Ishikawa (cell line): Measurements from ENCODE around the gene E4F1.
A peak's percentile ranks its signal among the peaks of the same experiment; 100 is the strongest.

Experiments used
- CEBPB ChIP-seq: IDR thresholded peaks from 2 replicates; pipeline ENCODE4 v1.6.1; 2012
- CREB1 ChIP-seq: IDR thresholded peaks from 2 replicates; pipeline ENCODE4 v1.6.1; 2012; ENCODE audit warnings: low read depth
- EGR1 ChIP-seq: IDR thresholded peaks from 2 replicates; pipeline ENCODE4 v1.6.1; 2012
- EP300 ChIP-seq: IDR thresholded peaks from 2 replicates; pipeline ENCODE4 v1.6.1; 2012; ENCODE audit warnings: borderline replicate concordance
- FOXM1 ChIP-seq: IDR thresholded peaks from 2 replicates; pipeline ENCODE4 v1.6.1; 2012; ENCODE audit warnings: low read depth, borderline replicate concordance
- NFIC ChIP-seq: IDR thresholded peaks from 2 replicates; pipeline ENCODE4 v1.6.1; 2012
- RAD21 ChIP-seq: IDR thresholded peaks from 2 replicates; pipeline ENCODE4 v1.6.1; 2012; ENCODE audit warnings: low read depth
- TAF1 ChIP-seq: IDR thresholded peaks from 2 replicates; pipeline ENCODE4 v1.6.1; 2012; ENCODE audit warnings: low read depth, mild to moderate bottlenecking
- TCF12 ChIP-seq: IDR thresholded peaks from 2 replicates; pipeline ENCODE4 v1.6.1; 2012; ENCODE audit warnings: low read depth
- TEAD4 ChIP-seq: IDR thresholded peaks from 2 replicates; pipeline ENCODE4 v1.6.1; 2012
- YY1 ChIP-seq: IDR thresholded peaks from 2 replicates; pipeline ENCODE4 v1.6.1; 2012; ENCODE audit warnings: low read depth
- ZBTB7A ChIP-seq: IDR thresholded peaks from 2 replicates; pipeline ENCODE4 v1.6.1; 2012; ENCODE audit warnings: low read depth
- TF ChIP-seq, protein P1 (sequence below): IDR thresholded peaks from 2 replicates; pipeline ENCODE4 v1.6.1; 2012; ENCODE audit warnings: low read depth, mild to moderate bottlenecking
- TF ChIP-seq, protein P2 (sequence below): IDR thresholded peaks from 2 replicates; pipeline ENCODE4 v1.6.1; 2012
- TF ChIP-seq, protein P3 (sequence below): IDR thresholded peaks from 2 replicates; pipeline ENCODE4 v1.6.1; 2012

Gene E4F1

DNA sequence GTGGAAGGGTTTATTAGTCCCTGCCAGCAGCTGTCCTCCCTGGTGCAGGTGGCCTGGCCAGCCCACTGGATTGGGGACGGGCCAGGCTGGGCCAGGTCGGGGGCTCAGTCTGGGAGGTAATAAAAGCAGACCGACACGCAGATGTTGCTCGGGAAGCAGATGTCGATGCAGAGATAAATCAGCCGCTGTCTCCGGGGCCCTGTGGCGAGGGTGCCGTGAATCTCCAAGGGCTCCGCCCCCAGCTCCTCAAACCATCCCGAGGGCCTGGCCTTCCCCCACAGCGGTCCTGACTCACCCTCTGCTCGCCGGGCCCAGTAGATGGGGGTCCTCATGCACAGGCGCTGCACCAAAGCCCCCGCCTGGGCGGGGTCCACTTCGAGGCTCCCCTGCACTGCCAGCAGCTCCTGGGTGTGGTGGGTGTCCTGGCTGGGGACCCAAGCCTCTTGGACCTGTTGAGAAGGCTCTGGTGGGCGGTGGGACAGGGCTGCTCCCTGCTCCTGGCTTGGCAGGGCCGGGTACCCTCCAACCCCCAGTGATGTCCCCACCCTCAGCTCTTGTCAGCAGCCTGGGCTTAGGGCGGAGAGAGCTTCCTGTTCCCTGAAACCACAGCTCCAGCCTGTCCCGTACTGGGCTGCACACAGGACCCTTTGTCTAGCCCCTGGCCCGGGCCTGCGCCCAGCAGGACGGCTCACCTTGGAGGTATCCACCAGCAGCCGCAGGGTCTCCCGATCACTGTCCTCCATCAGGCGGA lies 14.0 kb upstream of the E4F1 start:
- TF ChIP-seq ZBTB7A (no peak), RAD21 (no peak), EP300 (no peak), TEAD4 (no peak), CREB1 (no peak), TCF12 (no peak)
- TF ChIP-seq, protein P1, sequence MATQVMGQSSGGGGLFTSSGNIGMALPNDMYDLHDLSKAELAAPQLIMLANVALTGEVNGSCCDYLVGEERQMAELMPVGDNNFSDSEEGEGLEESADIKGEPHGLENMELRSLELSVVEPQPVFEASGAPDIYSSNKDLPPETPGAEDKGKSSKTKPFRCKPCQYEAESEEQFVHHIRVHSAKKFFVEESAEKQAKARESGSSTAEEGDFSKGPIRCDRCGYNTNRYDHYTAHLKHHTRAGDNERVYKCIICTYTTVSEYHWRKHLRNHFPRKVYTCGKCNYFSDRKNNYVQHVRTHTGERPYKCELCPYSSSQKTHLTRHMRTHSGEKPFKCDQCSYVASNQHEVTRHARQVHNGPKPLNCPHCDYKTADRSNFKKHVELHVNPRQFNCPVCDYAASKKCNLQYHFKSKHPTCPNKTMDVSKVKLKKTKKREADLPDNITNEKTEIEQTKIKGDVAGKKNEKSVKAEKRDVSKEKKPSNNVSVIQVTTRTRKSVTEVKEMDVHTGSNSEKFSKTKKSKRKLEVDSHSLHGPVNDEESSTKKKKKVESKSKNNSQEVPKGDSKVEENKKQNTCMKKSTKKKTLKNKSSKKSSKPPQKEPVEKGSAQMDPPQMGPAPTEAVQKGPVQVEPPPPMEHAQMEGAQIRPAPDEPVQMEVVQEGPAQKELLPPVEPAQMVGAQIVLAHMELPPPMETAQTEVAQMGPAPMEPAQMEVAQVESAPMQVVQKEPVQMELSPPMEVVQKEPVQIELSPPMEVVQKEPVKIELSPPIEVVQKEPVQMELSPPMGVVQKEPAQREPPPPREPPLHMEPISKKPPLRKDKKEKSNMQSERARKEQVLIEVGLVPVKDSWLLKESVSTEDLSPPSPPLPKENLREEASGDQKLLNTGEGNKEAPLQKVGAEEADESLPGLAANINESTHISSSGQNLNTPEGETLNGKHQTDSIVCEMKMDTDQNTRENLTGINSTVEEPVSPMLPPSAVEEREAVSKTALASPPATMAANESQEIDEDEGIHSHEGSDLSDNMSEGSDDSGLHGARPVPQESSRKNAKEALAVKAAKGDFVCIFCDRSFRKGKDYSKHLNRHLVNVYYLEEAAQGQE, result no peak

DNA sequence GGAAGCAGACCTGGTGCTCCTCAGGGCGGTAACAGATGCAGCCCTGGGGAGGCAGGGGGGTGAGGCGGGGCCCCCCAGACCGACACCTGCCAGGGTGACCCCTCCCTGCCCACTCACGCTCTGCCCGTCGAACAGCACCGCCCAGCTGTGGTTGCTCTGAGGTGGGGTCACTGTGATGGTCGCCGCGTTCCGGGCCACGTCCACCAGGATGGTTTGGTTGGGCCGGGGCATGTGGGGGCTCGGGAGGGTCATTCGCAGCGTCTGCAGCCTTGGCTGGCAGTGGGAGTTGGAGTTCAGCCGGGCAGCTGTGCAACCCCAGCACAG lies 13.4 kb upstream of the E4F1 start:
- no peak for TF ChIP-seq CREB1
- TF ChIP-seq, protein P2, sequence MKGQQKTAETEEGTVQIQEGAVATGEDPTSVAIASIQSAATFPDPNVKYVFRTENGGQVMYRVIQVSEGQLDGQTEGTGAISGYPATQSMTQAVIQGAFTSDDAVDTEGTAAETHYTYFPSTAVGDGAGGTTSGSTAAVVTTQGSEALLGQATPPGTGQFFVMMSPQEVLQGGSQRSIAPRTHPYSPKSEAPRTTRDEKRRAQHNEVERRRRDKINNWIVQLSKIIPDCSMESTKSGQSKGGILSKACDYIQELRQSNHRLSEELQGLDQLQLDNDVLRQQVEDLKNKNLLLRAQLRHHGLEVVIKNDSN, result no peak
- TF ChIP-seq RAD21, result no peak
- TF ChIP-seq, protein P1, result no peak
- no peak for TF ChIP-seq FOXM1
- TF ChIP-seq EGR1, result no peak
- no peak for TF ChIP-seq CEBPB
- TF ChIP-seq YY1, result no peak

DNA sequence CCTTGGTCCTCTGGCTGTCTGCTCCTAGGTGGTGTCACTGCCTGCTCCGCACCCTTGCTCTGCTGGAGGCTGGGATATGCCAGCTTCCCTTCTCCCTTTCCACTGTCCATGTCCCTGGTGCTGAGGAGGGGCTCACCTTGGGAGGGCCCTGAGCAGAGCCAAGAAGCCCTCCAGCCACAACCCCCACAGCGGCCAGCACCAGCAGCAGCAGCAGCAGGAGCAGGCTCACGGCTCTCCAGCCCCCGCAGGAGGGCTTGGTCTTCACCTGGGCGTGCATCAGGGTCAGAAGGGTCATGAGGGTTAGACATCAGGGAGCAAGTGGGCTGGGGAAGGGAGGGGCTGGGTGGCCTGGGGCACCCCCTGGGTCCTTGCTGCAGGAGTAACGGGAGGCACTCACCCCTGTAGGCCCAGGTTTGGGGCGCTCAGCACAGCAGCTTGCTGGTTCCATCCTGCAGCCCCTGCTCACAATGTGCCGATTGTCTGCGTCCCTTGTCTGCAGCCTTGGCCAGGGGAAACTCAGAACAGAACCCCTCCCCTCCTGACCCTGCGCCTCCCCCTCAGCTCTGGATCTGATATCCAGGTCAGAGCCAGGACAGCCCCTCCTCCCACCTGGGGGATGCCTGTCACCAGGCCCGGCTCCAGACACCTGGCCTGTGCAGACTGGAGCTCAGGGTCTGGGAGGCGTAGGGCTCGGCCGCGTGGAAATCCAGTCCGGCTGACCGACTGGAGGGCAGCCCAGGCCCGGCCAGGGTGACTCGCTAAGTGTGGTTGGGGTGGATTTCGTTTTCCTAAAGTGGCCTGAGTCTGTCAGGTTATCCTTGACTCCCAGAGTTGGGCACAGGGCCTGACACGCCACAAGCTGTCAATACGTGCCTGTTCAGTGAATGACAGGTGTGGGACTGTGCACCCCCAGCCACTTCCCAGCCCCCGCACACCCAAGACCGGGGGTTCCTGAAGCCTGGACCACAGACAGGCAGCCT lies 12.7 kb upstream of the E4F1 start, which contains the start of gene BRICD5:
BRICD5 (minus strand) TSS at position 478 of the 980 bp plus-strand sequence; CDS start at position 448, 30 bp downstream.
- TF ChIP-seq CREB1 (no peak), EP300 (no peak), TAF1 (no peak), NFIC (no peak), TEAD4 (no peak)

DNA sequence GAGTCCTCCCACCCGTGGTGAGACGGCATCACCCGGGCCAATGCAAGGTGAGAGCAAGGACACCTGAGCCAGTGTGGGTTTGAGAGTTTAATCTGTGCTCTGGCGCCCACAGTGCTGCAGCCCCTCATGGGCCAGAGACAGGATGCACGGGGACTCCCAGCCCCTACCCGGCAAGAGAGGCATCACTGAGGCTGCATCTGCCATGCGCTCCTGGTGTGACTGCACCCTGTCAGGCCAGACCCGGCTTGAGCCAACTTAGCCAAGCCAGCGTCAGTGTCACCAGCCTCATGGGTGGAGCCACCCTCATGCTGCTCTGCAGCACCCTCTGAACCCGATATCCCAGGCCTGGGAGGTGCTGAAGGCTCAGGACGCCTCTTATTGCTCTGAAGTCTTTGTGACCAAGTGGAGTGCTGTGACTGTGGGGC lies 11.5 kb upstream of the E4F1 start:
- TF ChIP-seq EP300 (no peak), YY1 (no peak)

DNA sequence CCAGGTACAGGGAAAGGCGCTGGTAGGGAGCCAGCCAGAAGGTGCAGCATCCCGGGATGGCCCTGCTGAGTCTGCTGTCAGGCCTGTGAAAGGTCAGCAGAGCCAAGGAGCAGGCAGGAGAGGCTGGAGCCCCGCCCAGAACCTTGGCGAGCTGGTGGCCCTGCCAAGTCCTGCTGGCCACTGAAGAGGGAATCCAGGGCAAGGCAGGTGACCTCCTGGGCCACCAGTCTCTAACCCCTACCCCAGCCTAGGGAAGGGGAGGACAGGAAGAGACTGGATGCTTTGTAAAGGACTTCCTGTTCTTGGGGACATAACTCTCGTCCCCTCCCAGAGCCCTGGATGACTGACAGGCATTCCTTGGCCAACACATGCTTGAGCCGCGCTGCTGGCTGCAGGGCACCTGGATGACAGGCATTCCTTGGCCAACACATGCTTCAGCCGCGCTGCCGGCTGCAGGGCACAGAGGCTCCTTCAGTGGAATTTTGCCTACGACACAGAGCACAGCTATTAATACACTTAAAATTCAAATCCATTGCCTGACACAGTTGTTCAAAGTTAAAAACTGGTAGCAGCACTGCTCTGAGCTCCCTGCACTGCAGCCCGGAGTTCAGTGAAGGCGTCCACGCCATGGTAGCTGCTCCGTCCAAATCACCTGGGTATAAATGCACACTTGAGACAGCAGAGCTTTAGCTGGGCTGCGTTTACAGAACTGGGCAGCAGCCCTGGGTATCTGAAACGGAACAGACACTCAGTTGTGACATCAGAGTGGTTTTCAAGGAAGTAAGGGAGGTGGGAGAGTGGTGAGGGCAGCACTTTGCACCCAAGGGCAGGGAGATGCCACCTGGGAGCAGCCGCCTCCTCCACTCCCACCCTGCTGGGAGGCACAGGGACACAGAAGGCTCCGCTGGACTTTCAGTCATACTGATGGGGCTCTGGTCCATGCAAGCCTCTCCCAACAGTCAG lies 10.7 kb upstream of the E4F1 start:
- TF ChIP-seq, protein P2, result no peak

DNA sequence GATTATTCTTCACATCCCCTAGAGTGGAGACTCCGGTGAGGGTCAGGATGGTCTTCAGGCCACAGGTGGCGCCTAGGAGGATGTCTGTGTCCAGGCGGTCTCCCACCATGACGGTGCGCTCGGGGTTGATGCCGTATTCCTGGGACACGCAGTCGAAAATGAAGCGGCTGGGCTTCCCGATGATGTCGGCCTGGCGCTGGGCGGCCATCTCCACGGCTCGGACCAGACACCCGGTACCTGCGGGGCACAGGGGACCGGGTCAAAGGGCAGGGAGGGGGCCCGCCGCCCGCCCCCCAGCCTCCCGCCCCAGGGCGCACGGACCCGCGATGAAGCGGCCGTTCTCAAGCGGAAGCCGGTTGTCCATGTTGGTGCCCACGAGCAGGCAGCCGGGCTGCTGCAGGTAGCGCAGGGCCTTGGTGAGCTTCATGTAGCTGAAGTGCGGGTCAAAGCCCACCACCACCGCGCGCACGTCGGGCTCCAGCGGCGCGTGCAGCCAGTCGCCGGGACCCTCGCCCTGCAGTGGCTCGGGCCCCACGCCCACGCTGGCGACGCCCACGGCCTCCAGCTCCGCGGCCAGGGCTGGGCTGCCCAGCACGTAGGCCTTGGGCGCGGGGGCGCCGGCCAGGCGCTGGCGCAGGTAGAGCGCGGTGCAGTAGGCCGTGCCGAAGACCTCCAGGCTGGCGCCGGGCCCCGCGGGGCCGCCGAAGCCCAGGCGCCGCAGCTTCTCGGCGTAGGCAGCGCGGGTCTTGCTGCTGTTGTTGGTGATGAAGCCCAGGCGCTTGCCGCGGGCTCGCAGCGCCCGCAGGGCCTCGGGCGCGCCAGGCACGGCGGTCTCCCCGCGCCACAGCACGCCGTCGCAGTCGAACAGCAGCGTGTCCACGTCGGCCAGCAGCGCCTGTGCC lies 9.3 kb upstream of the E4F1 start:
- TF ChIP-seq CEBPB, result no peak
- no peak for TF ChIP-seq NFIC
- TF ChIP-seq EGR1, result peak; percentile 84
- TF ChIP-seq EP300, result no peak
- TF ChIP-seq TEAD4, result no peak
- TF ChIP-seq ZBTB7A, result no peak
- TF ChIP-seq, protein P3, sequence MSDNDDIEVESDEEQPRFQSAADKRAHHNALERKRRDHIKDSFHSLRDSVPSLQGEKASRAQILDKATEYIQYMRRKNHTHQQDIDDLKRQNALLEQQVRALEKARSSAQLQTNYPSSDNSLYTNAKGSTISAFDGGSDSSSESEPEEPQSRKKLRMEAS, result peak; percentile 43; the same call in 1 of the 2 replicates
